Type B pancreatic cell (in vitro differentiated cells): Measurements from ENCODE around the gene TTC28. TPM values are rescaled to one million over a fixed set of nuclear protein-coding genes. Genes with fewer than 3 reads are reported as not detected.

Experiments used
- DNase-seq: peaks from one replicate; pipeline ENCODE4 v3.0.0; 2021; ENCODE audit warnings: mixed read lengths; ENCODE audit not compliant: unreplicated experiment; ENCODE audit errors: extremely low spot score
- H3K27ac Mint-ChIP-seq: 2 replicates; pipeline ENCODE4 v1.8.0; 2021; ENCODE audit warnings: mild to moderate bottlenecking, mixed read lengths
- H3K27me3 Mint-ChIP-seq: 2 replicates; pipeline ENCODE4 v1.8.0; 2021; ENCODE audit warnings: mixed read lengths
- H3K36me3 Mint-ChIP-seq: 2 replicates; pipeline ENCODE4 v1.8.0; 2021; ENCODE audit warnings: mixed read lengths
- H3K4me1 Mint-ChIP-seq: one replicate; pipeline ENCODE4 v1.8.0; 2021; ENCODE audit warnings: mixed read lengths; ENCODE audit not compliant: unreplicated experiment
- H3K4me3 Mint-ChIP-seq: 2 replicates; pipeline ENCODE4 v1.8.0; 2021; ENCODE audit warnings: mild to moderate bottlenecking, mixed read lengths
- H3K9me3 Mint-ChIP-seq: 2 replicates; pipeline ENCODE4 v1.8.0; 2021; ENCODE audit warnings: mixed read lengths
- CTCF ChIP-seq: fragments of 200-600 bp; sonication (generic); conservative IDR thresholded peaks from 2 replicates; pipeline ENCODE4 v1.5.0; 2021; ENCODE audit warnings: antibody characterized with exemption, mild to moderate bottlenecking
- total RNA-seq: library from RNA; stranded (reverse); gene quantifications from 2 replicates; pipeline ENCODE4 v1.2.1, GENCODE V29; 2021; ENCODE audit warnings: low replicate concordance

The TTC28 gene
- total RNA-seq, 1 donor from 2014 or later: 59.2 TPM

- Mint-ChIP-seq H3K27ac (no peak overlapping the region), H3K27me3 (no peaks in the 10 kb centered on the region), H3K9me3 (peaks cover 5% of the 10 kb centered on the region), H3K4me3 (no peak overlapping the region), H3K4me1 (peaks cover 33% of the 10 kb centered on the region), H3K36me3 (peaks cover 18% of the 10 kb centered on the region)
- DNase-seq: no peak
- no peak for TF ChIP-seq CTCF
Observed at GRCh38 chr22:28394513-28395110, 285.0 kb downstream of the TTC28 start.

GRCh38 chr22:28381429-28382167 is 298.0 kb downstream of the TTC28 start:
- H3K4me3 Mint-ChIP-seq: no peak overlapping the region
- DNase-seq: no peak
- H3K27ac Mint-ChIP-seq: peak overlapping the region; percentile 0
- no peaks in the 10 kb centered on the region for H3K9me3 Mint-ChIP-seq
- H3K36me3 Mint-ChIP-seq: peaks cover 13% of the 10 kb centered on the region
- no peaks in the 10 kb centered on the region for H3K27me3 Mint-ChIP-seq
- H3K4me1 Mint-ChIP-seq: peaks cover 5% of the 10 kb centered on the region
- no peak for TF ChIP-seq CTCF

GRCh38 chr22:28379951-28380350 is 299.7 kb downstream of the TTC28 start:
- Mint-ChIP-seq H3K4me3 (no peak overlapping the region), H3K4me1 (peaks cover 10% of the 10 kb centered on the region), H3K36me3 (peaks cover 9% of the 10 kb centered on the region), H3K27me3 (no peaks in the 10 kb centered on the region), H3K9me3 (no peaks in the 10 kb centered on the region), H3K27ac (no peak overlapping the region)
- no peak for TF ChIP-seq CTCF
- no peak for DNase-seq

GRCh38 chr22:28379075-28379779 is 300.4 kb downstream of the TTC28 start:
- H3K9me3 Mint-ChIP-seq: no peaks in the 10 kb centered on the region
- no peak for DNase-seq
- no peaks in the 10 kb centered on the region for H3K27me3 Mint-ChIP-seq
- H3K4me1 Mint-ChIP-seq: peaks cover 12% of the 10 kb centered on the region
- H3K4me3 Mint-ChIP-seq: no peak overlapping the region
- no peak overlapping the region for H3K27ac Mint-ChIP-seq
- H3K36me3 Mint-ChIP-seq: peaks cover 5% of the 10 kb centered on the region
- TF ChIP-seq CTCF: no peak

- Mint-ChIP-seq H3K4me3 (no peak overlapping the region), H3K9me3 (no peaks in the 10 kb centered on the region), H3K36me3 (no peaks in the 10 kb centered on the region), H3K27me3 (no peaks in the 10 kb centered on the region), H3K4me1 (peaks cover 14% of the 10 kb centered on the region), H3K27ac (no peak overlapping the region)
- no peak for DNase-seq
- TF ChIP-seq CTCF: no peak
Observed at GRCh38 chr22:28375761-28376534, 303.7 kb downstream of the TTC28 start.
